ENCODE results near the gene ZNF853. TPM values are rescaled to one million over a fixed set of nuclear protein-coding genes. Genes with fewer than 3 reads are reported as not detected.

Gene ZNF853
- total RNA-seq, 1 donor from 2014 or later = 6.2 TPM

DNA sequence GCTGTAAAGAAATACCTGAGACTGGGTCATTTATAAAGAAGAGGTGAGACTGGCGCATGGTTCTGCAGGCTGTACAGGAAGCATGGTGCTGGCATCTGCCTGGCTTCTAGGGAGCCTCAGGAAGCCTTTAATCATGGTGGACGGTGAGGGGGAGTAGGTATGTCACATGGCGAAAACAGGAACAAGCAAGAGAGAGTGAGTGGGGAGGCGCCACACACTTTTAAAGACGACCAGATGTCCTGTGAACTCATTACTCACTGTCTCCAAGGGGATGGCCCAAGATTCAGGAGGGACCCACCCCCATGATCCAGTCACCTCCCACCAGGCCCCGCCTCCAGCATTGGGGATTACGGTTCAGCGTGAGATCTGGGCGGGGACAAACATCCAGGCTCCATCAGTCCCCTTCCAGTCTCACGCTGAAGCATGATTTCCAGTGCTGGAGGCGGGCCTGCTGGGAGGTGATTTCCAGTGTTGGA is 24.9 kb downstream of the ZNF853 start:
- Histone ChIP-seq H3K79me2 (ENCODE audit: low read depth) (peaks cover 16% of the 10 kb centered on the region), H4K20me1 (ENCODE audit: low read depth) (peaks cover 10% of the 10 kb centered on the region), H3K4me3 (no peak overlapping the region), H2AFZ (replicated peaks) (no peak overlapping the region), H3K9ac (no peak overlapping the region), H3K27ac (no peak overlapping the region), H3K4me1 (peaks cover 8% of the 10 kb centered on the region), H3K9me3 (ENCODE audit: low read depth) (no peaks in the 10 kb centered on the region), H3K4me2 (no peak overlapping the region), H3K36me3 (no peaks in the 10 kb centered on the region), H3F3A (ENCODE audit: low read depth) (peaks cover 10% of the 10 kb centered on the region), H3K27me3 (no peaks in the 10 kb centered on the region)
- Mint-ChIP-seq H3K4me1 (peaks cover 19% of the 10 kb centered on the region), H3K27ac (peak overlapping the region; percentile 57), H3K4me3 (peak overlapping the region; percentile 67), H3K36me3 (peaks cover 21% of the 10 kb centered on the region), H3K27me3 (ENCODE audit: insufficient read depth, low read depth) (peaks cover 6% of the 10 kb centered on the region), H3K9me3 (no peaks in the 10 kb centered on the region)
- DNase-seq (ENCODE audit: low spot score) = peak; percentile 75
- no peak for TF ChIP-seq EZH2 (IDR thresholded peaks at IDR 0.05)
- no peak for TF ChIP-seq EZH2phosphoT487 (IDR thresholded peaks at IDR 0.05)
- TF ChIP-seq, protein P1, sequence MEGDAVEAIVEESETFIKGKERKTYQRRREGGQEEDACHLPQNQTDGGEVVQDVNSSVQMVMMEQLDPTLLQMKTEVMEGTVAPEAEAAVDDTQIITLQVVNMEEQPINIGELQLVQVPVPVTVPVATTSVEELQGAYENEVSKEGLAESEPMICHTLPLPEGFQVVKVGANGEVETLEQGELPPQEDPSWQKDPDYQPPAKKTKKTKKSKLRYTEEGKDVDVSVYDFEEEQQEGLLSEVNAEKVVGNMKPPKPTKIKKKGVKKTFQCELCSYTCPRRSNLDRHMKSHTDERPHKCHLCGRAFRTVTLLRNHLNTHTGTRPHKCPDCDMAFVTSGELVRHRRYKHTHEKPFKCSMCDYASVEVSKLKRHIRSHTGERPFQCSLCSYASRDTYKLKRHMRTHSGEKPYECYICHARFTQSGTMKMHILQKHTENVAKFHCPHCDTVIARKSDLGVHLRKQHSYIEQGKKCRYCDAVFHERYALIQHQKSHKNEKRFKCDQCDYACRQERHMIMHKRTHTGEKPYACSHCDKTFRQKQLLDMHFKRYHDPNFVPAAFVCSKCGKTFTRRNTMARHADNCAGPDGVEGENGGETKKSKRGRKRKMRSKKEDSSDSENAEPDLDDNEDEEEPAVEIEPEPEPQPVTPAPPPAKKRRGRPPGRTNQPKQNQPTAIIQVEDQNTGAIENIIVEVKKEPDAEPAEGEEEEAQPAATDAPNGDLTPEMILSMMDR (IDR thresholded peaks at IDR 0.05) = no peak

DNA sequence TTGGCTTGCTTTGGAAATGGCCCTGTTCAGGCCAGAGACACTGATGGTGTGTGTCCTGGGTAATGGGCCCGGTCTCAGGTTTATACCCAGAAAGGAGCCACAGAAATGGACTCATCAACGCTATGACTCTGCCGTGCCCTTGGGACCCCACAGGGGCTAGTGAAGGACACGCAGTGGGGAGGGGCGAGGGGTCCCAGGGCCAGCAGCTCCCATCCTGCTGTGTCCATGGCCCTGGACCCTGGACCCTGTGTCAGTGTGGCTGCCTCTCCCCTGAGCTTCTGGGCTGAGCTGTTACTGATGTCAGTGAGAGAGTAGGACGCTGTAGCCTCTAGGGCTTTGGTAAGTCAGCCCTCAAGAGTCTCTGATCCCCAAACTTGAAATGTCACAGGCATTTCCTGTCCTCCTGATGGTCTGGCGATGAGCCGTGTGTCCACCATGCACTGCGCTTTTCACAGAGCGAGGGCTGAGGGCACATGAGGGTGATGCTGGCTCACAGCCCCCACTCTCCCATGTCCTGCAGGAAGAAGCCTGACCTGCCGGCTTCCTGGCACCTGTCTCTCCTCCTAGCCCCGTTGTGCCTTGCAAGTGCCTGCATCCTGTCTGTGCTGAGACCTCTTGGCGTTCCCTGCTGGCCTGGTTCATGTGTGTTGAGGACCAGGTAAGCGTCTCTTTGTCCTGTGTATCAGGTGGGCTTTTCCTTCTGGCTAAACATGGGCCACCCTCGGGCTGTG is 26.1 kb downstream of the ZNF853 start:
- Histone ChIP-seq H3K4me2 (no peak overlapping the region), H3K4me1 (peaks cover 5% of the 10 kb centered on the region), H3K4me3 (no peak overlapping the region), H3K36me3 (no peaks in the 10 kb centered on the region), H3K27me3 (no peaks in the 10 kb centered on the region), H3K9me3 (ENCODE audit: low read depth) (no peaks in the 10 kb centered on the region), H2AFZ (replicated peaks) (no peak overlapping the region), H3K27ac (no peak overlapping the region), H3K9ac (no peak overlapping the region), H4K20me1 (ENCODE audit: low read depth) (peaks cover 10% of the 10 kb centered on the region), H3F3A (ENCODE audit: low read depth) (peaks cover 6% of the 10 kb centered on the region), H3K79me2 (ENCODE audit: low read depth) (peaks cover 16% of the 10 kb centered on the region)
- TF ChIP-seq, protein P1 (IDR thresholded peaks at IDR 0.05) = no peak
- TF ChIP-seq EZH2 (IDR thresholded peaks at IDR 0.05) (no peak), EZH2phosphoT487 (IDR thresholded peaks at IDR 0.05) (no peak)
- no peak for DNase-seq (ENCODE audit: low spot score)
- Mint-ChIP-seq H3K27ac (no peak overlapping the region), H3K36me3 (peaks cover 21% of the 10 kb centered on the region), H3K27me3 (ENCODE audit: insufficient read depth, low read depth) (peaks cover 3% of the 10 kb centered on the region), H3K4me1 (peaks cover 19% of the 10 kb centered on the region), H3K4me3 (peak overlapping the region; percentile 14), H3K9me3 (no peaks in the 10 kb centered on the region)

DNA sequence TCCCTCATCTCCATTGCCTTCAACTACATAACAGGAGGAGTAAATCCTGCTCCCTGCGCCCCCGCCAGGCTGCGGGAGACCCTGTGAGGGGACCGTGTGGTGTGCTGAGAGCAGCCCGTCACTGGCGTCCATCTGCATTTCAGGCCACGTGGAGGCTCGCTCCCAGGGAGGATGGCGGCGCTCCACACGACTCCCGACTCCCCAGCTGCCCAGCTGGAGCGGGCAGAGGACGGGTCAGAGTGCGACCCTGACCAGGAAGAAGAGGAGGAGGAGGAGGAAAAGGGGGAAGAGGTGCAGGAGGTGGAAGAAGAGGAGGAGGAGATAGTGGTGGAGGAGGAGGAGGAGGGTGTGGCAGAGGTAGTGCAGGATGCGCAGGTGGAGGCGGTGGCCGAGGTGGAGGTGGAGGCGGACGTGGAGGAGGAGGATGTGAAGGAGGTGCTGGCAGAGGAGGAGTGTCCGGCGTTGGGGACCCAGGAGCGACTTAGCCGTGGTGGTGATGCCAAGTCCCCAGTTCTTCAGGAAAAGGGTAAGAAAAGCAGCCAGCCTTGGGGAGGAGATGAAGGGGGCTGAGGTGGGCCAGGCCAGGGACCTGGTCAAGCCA is 26.9 kb downstream of the ZNF853 start:
- no peaks in the 10 kb centered on the region for H3K27me3 ChIP-seq
- no peaks in the 10 kb centered on the region for H3K9me3 ChIP-seq (ENCODE audit: low read depth)
- peaks cover 16% of the 10 kb centered on the region for H3K79me2 ChIP-seq (ENCODE audit: low read depth)
- no peak overlapping the region for H3K9ac ChIP-seq
- peaks cover 5% of the 10 kb centered on the region for H3K4me1 ChIP-seq
- peaks cover 6% of the 10 kb centered on the region for H3K27me3 Mint-ChIP-seq (ENCODE audit: insufficient read depth, low read depth)
- no peak overlapping the region for H2AFZ ChIP-seq (replicated peaks)
- DNase-seq (ENCODE audit: low spot score) = no peak
- H3K36me3 ChIP-seq = no peaks in the 10 kb centered on the region
- no peak overlapping the region for H3K27ac Mint-ChIP-seq
- peaks cover 6% of the 10 kb centered on the region for H3F3A ChIP-seq (ENCODE audit: low read depth)
- TF ChIP-seq EZH2 (IDR thresholded peaks at IDR 0.05) (no peak), EZH2phosphoT487 (IDR thresholded peaks at IDR 0.05) (no peak)
- TF ChIP-seq, protein P1 (IDR thresholded peaks at IDR 0.05) = no peak
- no peak overlapping the region for H3K4me3 ChIP-seq
- H3K9me3 Mint-ChIP-seq = no peaks in the 10 kb centered on the region
- H3K4me2 ChIP-seq = no peak overlapping the region
- peaks cover 10% of the 10 kb centered on the region for H4K20me1 ChIP-seq (ENCODE audit: low read depth)
- no peak overlapping the region for H3K27ac ChIP-seq
- H3K36me3 Mint-ChIP-seq = peaks cover 24% of the 10 kb centered on the region
- peaks cover 19% of the 10 kb centered on the region for H3K4me1 Mint-ChIP-seq
- H3K4me3 Mint-ChIP-seq = no peak overlapping the region
